Measurements from ENCODE around the gene QKI.

QKI gene

GRCh38 chr6:163490826-163491577, 76.5 kb downstream of the QKI start:
- Histone ChIP-seq H3K27ac (no peak overlapping the region), H4K20me1 (ENCODE audit: insufficient read depth) (0 out of 2 replicates have a peak, but pooled peaks cover 8% of the 10 kb centered on the region)

GRCh38 chr6:163491737-163492300, 77.3 kb downstream of the QKI start:
- Histone ChIP-seq H3K4me3 (IDR thresholded peaks at IDR 0.05; ENCODE audit: insufficient read depth, low read depth, low read length) (no peak overlapping the region), H3K9ac (no peak overlapping the region), H3K4me1 (ENCODE audit: low read depth, poor library complexity, severe bottlenecking) (peaks cover 4% of the 10 kb centered on the region), H3K27me3 (ENCODE audit: insufficient read depth, low read depth) (no peaks in the 10 kb centered on the region), H3K4me2 (no peak overlapping the region), H3K27ac (no peak overlapping the region), H2AFZ (ENCODE audit: low read depth) (no peak overlapping the region), H4K20me1 (ENCODE audit: insufficient read depth) (0 out of 2 replicates have a peak, but pooled peaks cover 8% of the 10 kb centered on the region), H3K36me3 (ENCODE audit: insufficient read depth) (no peaks in the 10 kb centered on the region), H3K79me2 (ENCODE audit: insufficient read depth, low read depth) (peaks cover 69% of the 10 kb centered on the region)
- TF ChIP-seq, protein P1, sequence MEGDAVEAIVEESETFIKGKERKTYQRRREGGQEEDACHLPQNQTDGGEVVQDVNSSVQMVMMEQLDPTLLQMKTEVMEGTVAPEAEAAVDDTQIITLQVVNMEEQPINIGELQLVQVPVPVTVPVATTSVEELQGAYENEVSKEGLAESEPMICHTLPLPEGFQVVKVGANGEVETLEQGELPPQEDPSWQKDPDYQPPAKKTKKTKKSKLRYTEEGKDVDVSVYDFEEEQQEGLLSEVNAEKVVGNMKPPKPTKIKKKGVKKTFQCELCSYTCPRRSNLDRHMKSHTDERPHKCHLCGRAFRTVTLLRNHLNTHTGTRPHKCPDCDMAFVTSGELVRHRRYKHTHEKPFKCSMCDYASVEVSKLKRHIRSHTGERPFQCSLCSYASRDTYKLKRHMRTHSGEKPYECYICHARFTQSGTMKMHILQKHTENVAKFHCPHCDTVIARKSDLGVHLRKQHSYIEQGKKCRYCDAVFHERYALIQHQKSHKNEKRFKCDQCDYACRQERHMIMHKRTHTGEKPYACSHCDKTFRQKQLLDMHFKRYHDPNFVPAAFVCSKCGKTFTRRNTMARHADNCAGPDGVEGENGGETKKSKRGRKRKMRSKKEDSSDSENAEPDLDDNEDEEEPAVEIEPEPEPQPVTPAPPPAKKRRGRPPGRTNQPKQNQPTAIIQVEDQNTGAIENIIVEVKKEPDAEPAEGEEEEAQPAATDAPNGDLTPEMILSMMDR (conservative IDR thresholded peaks at IDR 0.05; ENCODE audit: low read depth, low read length) = no peak

More at GRCh38 chr6:163490826-163491577, 76.5 kb downstream of the QKI start:
- Histone ChIP-seq H3K4me2 (no peak overlapping the region), H3K4me1 (ENCODE audit: low read depth, poor library complexity, severe bottlenecking) (peaks cover 2% of the 10 kb centered on the region), H3K36me3 (ENCODE audit: insufficient read depth) (no peaks in the 10 kb centered on the region), H3K4me3 (IDR thresholded peaks at IDR 0.05; ENCODE audit: insufficient read depth, low read depth, low read length) (no peak overlapping the region), H3K9ac (no peak overlapping the region), H3K79me2 (ENCODE audit: insufficient read depth, low read depth) (peaks cover 67% of the 10 kb centered on the region), H2AFZ (ENCODE audit: low read depth) (no peak overlapping the region), H3K27me3 (ENCODE audit: insufficient read depth, low read depth) (no peaks in the 10 kb centered on the region)
- TF ChIP-seq, protein P1 (conservative IDR thresholded peaks at IDR 0.05; ENCODE audit: low read depth, low read length) = no peak

GRCh38 chr6:163494279-163494727, 79.8 kb downstream of the QKI start:
- no peaks in the 10 kb centered on the region for H3K36me3 ChIP-seq (ENCODE audit: insufficient read depth)
- no peaks in the 10 kb centered on the region for H3K27me3 ChIP-seq (ENCODE audit: insufficient read depth, low read depth)
- H3K9ac ChIP-seq = no peak overlapping the region
- H2AFZ ChIP-seq (ENCODE audit: low read depth) = no peak overlapping the region
- H4K20me1 ChIP-seq (ENCODE audit: insufficient read depth) = 0 out of 2 replicates have a peak, but pooled peaks cover 5% of the 10 kb centered on the region
- peaks cover 4% of the 10 kb centered on the region for H3K4me1 ChIP-seq (ENCODE audit: low read depth, poor library complexity, severe bottlenecking)
- no peak overlapping the region for H3K27ac ChIP-seq
- H3K4me2 ChIP-seq = no peak overlapping the region
- H3K79me2 ChIP-seq (ENCODE audit: insufficient read depth, low read depth) = peaks cover 65% of the 10 kb centered on the region; the same call in 1 of the 2 replicates
- TF ChIP-seq, protein P1 (conservative IDR thresholded peaks at IDR 0.05; ENCODE audit: low read depth, low read length) = no peak
- H3K4me3 ChIP-seq (IDR thresholded peaks at IDR 0.05; ENCODE audit: insufficient read depth, low read depth, low read length) = no peak overlapping the region

- Histone ChIP-seq H3K27ac (no peak overlapping the region), H3K27me3 (ENCODE audit: insufficient read depth, low read depth) (no peaks in the 10 kb centered on the region), H3K79me2 (ENCODE audit: insufficient read depth, low read depth) (peaks cover 65% of the 10 kb centered on the region; the same call in 1 of the 2 replicates), H3K4me3 (IDR thresholded peaks at IDR 0.05; ENCODE audit: insufficient read depth, low read depth, low read length) (no peak overlapping the region), H4K20me1 (ENCODE audit: insufficient read depth) (0 out of 2 replicates have a peak, but pooled peaks cover 5% of the 10 kb centered on the region), H3K36me3 (ENCODE audit: insufficient read depth) (no peaks in the 10 kb centered on the region), H3K4me2 (no peak overlapping the region), H3K4me1 (ENCODE audit: low read depth, poor library complexity, severe bottlenecking) (peaks cover 4% of the 10 kb centered on the region), H2AFZ (ENCODE audit: low read depth) (no peak overlapping the region), H3K9ac (no peak overlapping the region)
- TF ChIP-seq, protein P1 (conservative IDR thresholded peaks at IDR 0.05; ENCODE audit: low read depth, low read length) = no peak
Observed at GRCh38 chr6:163496205-163496604, 81.7 kb downstream of the QKI start.
